DMS79 (cell line): ENCODE measurements around the gene S1PR1.
"Not testable (repeated sequence)": the region's sequence is repeated elsewhere in the genome, so short reads cannot be mapped to it uniquely, and the experiment has no call there.

ENCODE experiments used
- DNase-seq: peaks from one replicate; lab custom pipeline; 2025; lab: John Stamatoyannopoulos, UW

S1PR1 gene

GRCh38 chr1:101219924-101220870, 16.6 kb upstream of the S1PR1 start:
- DNase-seq: no peak

GRCh38 chr1:101220906-101221305, 15.9 kb upstream of the S1PR1 start:
- no peak for DNase-seq

GRCh38 chr1:101221945-101222429, 14.8 kb upstream of the S1PR1 start:
- no peak for DNase-seq

- DNase-seq: no peak
These were observed 9.0 kb upstream of the S1PR1 start for GRCh38 chr1:101227837-101228236.

- DNase-seq: no peak
These were observed 8.2 kb upstream of the S1PR1 start for GRCh38 chr1:101228424-101229134.

- DNase-seq: not testable (repeated sequence)
These were observed 4.6 kb upstream of the S1PR1 start for GRCh38 chr1:101232182-101232581.

- no peak for DNase-seq
These were observed 3.3 kb upstream of the S1PR1 start for GRCh38 chr1:101233495-101233894.

- no peak for DNase-seq
These were observed 1.6 kb upstream of the S1PR1 start for GRCh38 chr1:101235216-101235695.

- DNase-seq: no peak
These were observed 913 bp upstream of the S1PR1 start for GRCh38 chr1:101235696-101236515.

GRCh38 chr1:101237229-101237837, 514 bp downstream of the S1PR1 start:
- DNase-seq: no peak

- no peak for DNase-seq
These were observed 1.3 kb downstream of the S1PR1 start for GRCh38 chr1:101238031-101238628.

- no peak for DNase-seq
These were observed 1.9 kb downstream of the S1PR1 start for GRCh38 chr1:101238681-101239094.

GRCh38 chr1:101239095-101240040, 2.5 kb downstream of the S1PR1 start:
- DNase-seq: no peak

- no peak for DNase-seq
These were observed 3.2 kb downstream of the S1PR1 start for GRCh38 chr1:101240041-101240430.

- DNase-seq: no peak
These were observed 4.8 kb downstream of the S1PR1 start for GRCh38 chr1:101241485-101242225.

- no peak for DNase-seq
These were observed 5.7 kb downstream of the S1PR1 start for GRCh38 chr1:101242324-101243050.

- DNase-seq: no peak
These were observed 6.9 kb downstream of the S1PR1 start for GRCh38 chr1:101243751-101244150.

GRCh38 chr1:101244842-101245241, 8.0 kb downstream of the S1PR1 start:
- no peak for DNase-seq
